ENCODE measurements around the gene ZNF280D.

The ZNF280D gene

DNA sequence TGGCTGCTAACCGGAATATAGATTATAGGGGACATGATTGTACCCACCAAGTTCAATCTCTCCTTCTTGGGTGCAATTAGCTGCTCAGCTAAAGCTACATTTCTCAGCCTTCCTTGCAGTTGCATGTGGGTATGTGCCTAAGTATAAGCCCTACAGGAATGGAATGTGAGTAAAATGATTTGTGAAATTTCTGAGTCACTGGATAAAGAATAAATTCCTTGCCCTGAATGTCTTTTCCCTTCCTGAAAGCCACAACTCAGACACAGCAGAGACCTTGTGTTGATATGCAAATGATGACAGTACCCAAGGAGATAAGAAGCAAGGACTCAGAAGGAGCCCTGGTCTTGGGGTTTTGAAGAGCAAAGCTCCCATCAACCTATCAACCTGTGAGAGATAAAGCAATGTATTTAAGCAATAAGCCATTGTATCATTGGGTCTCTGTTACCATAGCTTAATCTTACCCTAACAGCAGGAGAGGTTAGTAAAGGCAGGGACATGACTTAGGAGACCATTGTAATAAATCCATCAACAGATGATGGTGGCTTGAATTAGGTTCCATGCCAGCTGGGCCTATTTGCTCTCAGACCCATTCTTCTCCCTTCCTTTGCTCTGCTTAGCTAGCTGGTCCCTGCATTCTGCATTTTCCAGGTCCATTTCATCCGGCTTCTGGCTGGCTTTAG lies 25.6 kb upstream of the ZNF280D start:
- no peak for TF ChIP-seq MAX (IDR thresholded peaks at IDR 0.05; ENCODE audit: low read depth, low read length)
- TF ChIP-seq POLR2A (IDR thresholded peaks at IDR 0.05; ENCODE audit: extremely low read depth, insufficient read length), result no peak
- no peak for TF ChIP-seq MYC (IDR thresholded peaks at IDR 0.05; ENCODE audit: low read depth, low read length)
- TF ChIP-seq, protein P1, sequence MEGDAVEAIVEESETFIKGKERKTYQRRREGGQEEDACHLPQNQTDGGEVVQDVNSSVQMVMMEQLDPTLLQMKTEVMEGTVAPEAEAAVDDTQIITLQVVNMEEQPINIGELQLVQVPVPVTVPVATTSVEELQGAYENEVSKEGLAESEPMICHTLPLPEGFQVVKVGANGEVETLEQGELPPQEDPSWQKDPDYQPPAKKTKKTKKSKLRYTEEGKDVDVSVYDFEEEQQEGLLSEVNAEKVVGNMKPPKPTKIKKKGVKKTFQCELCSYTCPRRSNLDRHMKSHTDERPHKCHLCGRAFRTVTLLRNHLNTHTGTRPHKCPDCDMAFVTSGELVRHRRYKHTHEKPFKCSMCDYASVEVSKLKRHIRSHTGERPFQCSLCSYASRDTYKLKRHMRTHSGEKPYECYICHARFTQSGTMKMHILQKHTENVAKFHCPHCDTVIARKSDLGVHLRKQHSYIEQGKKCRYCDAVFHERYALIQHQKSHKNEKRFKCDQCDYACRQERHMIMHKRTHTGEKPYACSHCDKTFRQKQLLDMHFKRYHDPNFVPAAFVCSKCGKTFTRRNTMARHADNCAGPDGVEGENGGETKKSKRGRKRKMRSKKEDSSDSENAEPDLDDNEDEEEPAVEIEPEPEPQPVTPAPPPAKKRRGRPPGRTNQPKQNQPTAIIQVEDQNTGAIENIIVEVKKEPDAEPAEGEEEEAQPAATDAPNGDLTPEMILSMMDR (IDR thresholded peaks at IDR 0.05; ENCODE audit: low read depth, low read length), result no peak
- DNase-seq (ENCODE audit: low read depth), result no peak
- no peak overlapping the region for H3K4me3 ChIP-seq (ENCODE audit: low read depth, low read length)

DNA sequence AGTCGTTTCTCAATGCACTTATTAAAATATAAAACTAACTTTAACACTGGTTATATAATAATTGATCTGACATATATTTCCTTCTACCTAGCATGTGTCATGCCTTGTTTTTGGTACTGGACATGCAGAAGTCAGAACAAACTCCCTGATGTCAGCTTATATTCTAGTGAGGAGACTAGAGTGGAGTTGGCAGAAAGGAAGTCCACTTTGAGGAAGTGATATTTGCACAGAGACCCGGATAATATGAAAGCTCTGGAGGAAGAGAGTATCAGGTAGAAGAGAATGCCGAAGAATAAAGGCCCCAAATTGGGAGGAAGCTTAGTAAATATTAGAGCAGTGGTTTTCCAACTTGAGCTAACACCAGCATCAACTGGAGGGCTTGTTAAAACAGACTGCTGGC lies 24.6 kb upstream of the ZNF280D start:
- no peak for DNase-seq (ENCODE audit: low read depth)
- no peak overlapping the region for H3K4me3 ChIP-seq (ENCODE audit: low read depth, low read length)

GRCh38 chr15:56754772-56755370 lies 21.6 kb upstream of the ZNF280D start:
- no peak overlapping the region for H3K4me3 ChIP-seq (ENCODE audit: low read depth, low read length)
- TF ChIP-seq MYC (IDR thresholded peaks at IDR 0.05; ENCODE audit: low read depth, low read length) (no peak), POLR2A (IDR thresholded peaks at IDR 0.05; ENCODE audit: extremely low read depth, insufficient read length) (no peak), MAX (IDR thresholded peaks at IDR 0.05; ENCODE audit: low read depth, low read length) (no peak)
- TF ChIP-seq, protein P1 (IDR thresholded peaks at IDR 0.05; ENCODE audit: low read depth, low read length), result no peak
- DNase-seq (ENCODE audit: low read depth), result no peak

More for the DNA sequence above, 24.6 kb upstream of the ZNF280D start:
- TF ChIP-seq, protein P1 (IDR thresholded peaks at IDR 0.05; ENCODE audit: low read depth, low read length), result no peak
- TF ChIP-seq POLR2A (IDR thresholded peaks at IDR 0.05; ENCODE audit: extremely low read depth, insufficient read length) (no peak), MAX (IDR thresholded peaks at IDR 0.05; ENCODE audit: low read depth, low read length) (no peak), MYC (IDR thresholded peaks at IDR 0.05; ENCODE audit: low read depth, low read length) (no peak)

DNA sequence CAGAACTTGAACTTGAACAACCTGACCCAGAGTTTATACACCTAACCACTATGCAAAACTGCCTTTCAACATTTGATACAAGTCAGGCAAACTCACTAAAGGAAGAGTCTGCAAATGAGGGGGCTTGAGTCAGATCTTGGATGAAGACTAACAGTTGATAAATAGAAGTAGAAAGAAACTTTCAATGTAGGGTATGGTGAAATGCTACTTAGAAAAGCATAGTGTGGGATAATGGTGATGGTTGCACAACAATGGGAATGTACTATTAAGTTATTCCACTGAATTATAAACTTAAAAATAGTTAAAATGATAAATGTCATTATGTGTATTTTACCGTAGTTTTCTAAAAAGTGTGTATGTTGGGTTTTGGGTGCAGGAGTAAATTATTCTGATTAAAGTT lies 19.7 kb upstream of the ZNF280D start:
- DNase-seq (ENCODE audit: low read depth), result no peak
- H3K4me3 ChIP-seq (ENCODE audit: low read depth, low read length), result no peak overlapping the region
- TF ChIP-seq POLR2A (IDR thresholded peaks at IDR 0.05; ENCODE audit: extremely low read depth, insufficient read length) (no peak), MAX (IDR thresholded peaks at IDR 0.05; ENCODE audit: low read depth, low read length) (no peak), MYC (IDR thresholded peaks at IDR 0.05; ENCODE audit: low read depth, low read length) (no peak)
- TF ChIP-seq, protein P1 (IDR thresholded peaks at IDR 0.05; ENCODE audit: low read depth, low read length), result no peak

GRCh38 chr15:56749982-56750381 lies 16.7 kb upstream of the ZNF280D start:
- no peak overlapping the region for H3K4me3 ChIP-seq (ENCODE audit: low read depth, low read length)
- DNase-seq (ENCODE audit: low read depth), result no peak
- TF ChIP-seq POLR2A (IDR thresholded peaks at IDR 0.05; ENCODE audit: extremely low read depth, insufficient read length) (no peak), MAX (IDR thresholded peaks at IDR 0.05; ENCODE audit: low read depth, low read length) (no peak), MYC (IDR thresholded peaks at IDR 0.05; ENCODE audit: low read depth, low read length) (no peak)
- TF ChIP-seq, protein P1 (IDR thresholded peaks at IDR 0.05; ENCODE audit: low read depth, low read length), result no peak

Measured in NB4 (cell line).